Esophagus muscularis mucosa (tissue), 4 donors: ENCODE data around the gene PTGIS. TPM values are rescaled to one million over a fixed set of nuclear protein-coding genes. Genes with fewer than 3 reads are reported as not detected.
"Not testable (repeated sequence)": the region's sequence is repeated elsewhere in the genome, so short reads cannot be mapped to it uniquely, and the experiment has no call there.

Experiments used
- DNase-seq: peaks from one replicate; pipeline ENCODE4 v3.0.0-alpha.2; 2017; ENCODE audit errors: extremely low spot score
- H3K27ac ChIP-seq, 4 donors: fragments of 200-600 bp; sonication (generic); replicated peaks in 1 of 4; 1 replicate in 3 of 4; 2 replicates in 1 of 4; pipeline ENCODE4 v1.5.1; 2016 to 2019; ENCODE audit warnings: mild to moderate bottlenecking in 1 of 4
- H3K27me3 ChIP-seq, 4 donors: fragments of 200-600 bp; sonication (generic); one replicate each; pipeline versions ENCODE4 v1.5.1 to v1.6.0; 2016 to 2019
- H3K36me3 ChIP-seq, 4 donors: fragments of 200-600 bp; sonication (generic); one replicate each; pipeline ENCODE4 v1.5.1; 2016 to 2019
- H3K4me1 ChIP-seq, 4 donors: fragments of 200-600 bp; sonication (generic); one replicate each; pipeline ENCODE4 v1.5.1; 2016 to 2019
- H3K4me3 ChIP-seq, 4 donors: fragments of 200-600 bp; sonication (generic); 1 replicate in 2 of 4; 2 replicates in 2 of 4; pipeline ENCODE4 v1.5.1; 2016 to 2019; ENCODE audit warnings: mild to moderate bottlenecking in 4 of 4, moderate library complexity in 1 of 4
- H3K9me3 ChIP-seq, 4 donors: fragments of 200-600 bp; sonication (generic); 1 replicate in 3 of 4; 2 replicates in 1 of 4; pipeline ENCODE4 v1.5.1; 2016 to 2019
- EP300 ChIP-seq: sonication (generic); formaldehyde crosslinking; IDR thresholded peaks from one replicate; pipeline ENCODE4 v1.6.1; 2017; ENCODE audit warnings: antibody characterized with exemption
- POLR2A ChIP-seq: fragments of 450-650 bp; IDR thresholded peaks from one replicate; pipeline ENCODE4 v1.6.1; 2017; ENCODE audit warnings: antibody characterized with exemption, moderate library complexity, mild to moderate bottlenecking, low read depth
- POLR2AphosphoS5 ChIP-seq, 2 donors: sonication (generic); formaldehyde crosslinking; IDR thresholded peaks; one replicate each; pipeline ENCODE4 v1.6.1; 2017; ENCODE audit warnings: antibody characterized with exemption in 2 of 2
- WGBS: methylation state at CpG from one replicate; pipeline ENCODE4 v1.1.5; 2018; 5-methylcytosine and 5-hydroxymethylcytosine counted together
- intact Hi-C: fragments of 100-400 bp; cut with DNase I; formaldehyde crosslinking; loops from one replicate; pipeline ENCODE4 v1.15.1; 2023
- total RNA-seq, 4 donors: library from RNA; depleted of rRNA; stranded (reverse); fragments of >200 nt; gene quantifications; one replicate each; pipeline versions ENCODE4 v1.1.0 to v1.2.1, GENCODE V29; 2016
- TF ChIP-seq, protein P1 (sequence below), 3 experiments: fragments of 200-600 bp in 2 of 3; fragments of 450-650 bp in 1 of 3; sonication (generic) in 2 of 3; IDR thresholded peaks; one replicate each; pipeline ENCODE4 v1.5.1; 2017 to 2019; ENCODE audit warnings: antibody characterized with exemption in 3 of 3, mild to moderate bottlenecking in 2 of 3, moderate library complexity in 1 of 3

Gene PTGIS
- total RNA-seq, 4 donors from 2014 or later = 107 to 217 (median 130) TPM

DNA sequence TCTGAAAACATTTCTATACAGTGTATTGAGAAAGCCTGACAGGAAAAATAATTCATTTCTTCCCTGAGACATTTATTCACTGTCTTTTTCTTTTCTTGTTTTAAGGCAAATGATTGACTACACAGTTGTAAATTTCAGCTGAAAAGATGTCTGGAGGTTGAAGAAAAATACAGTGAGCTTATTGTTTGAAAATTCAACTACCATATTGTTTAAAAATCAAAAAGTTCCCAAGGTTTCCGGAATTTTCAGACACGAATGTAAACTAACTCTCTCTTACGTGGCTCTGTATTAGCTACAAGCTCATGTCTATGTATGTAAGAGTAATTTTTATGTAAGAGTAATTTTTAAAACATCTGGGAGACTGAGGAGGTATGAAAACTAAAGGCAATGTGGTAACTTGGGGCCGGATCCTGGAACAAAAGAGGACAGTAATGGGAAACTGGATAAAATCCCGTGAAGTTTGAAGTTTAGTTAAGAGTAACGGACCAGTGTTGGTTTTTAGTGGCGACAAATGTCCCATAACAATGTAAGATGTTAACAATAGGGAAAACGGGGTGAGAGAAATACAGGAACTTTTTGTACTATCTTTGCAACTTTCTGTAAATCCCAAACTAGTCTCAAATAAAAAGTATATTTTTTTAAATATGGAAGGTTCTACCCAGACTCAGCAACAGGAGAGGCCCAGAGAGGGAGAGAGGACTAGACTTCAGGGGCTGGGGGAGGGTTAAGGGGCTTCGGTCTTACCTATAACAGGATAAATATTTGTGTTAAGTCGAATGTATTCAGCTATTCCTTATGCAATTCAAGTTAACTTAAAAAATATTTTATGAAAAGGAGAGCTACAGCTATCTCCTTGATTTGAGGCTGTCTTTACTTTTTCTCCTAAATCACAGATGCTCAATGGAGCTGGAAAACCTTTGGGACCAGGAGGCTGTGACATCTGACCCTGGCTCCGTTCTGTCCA is 1.3 kb downstream of the PTGIS start:
- no peaks in the 10 kb centered on the region for H3K9me3 ChIP-seq
- H3K4me3 ChIP-seq = peak overlapping the region; percentile 56 to 74 (median 67)
- H3K27ac ChIP-seq = peak overlapping the region; percentile 74 to 91 (median 88)
- H3K4me1 ChIP-seq = peaks cover 14 to 73% (median 61%) of the 10 kb centered on the region in 4 donors
- TF ChIP-seq POLR2AphosphoS5 (IDR thresholded peaks at IDR 0.05) = no peak
- TF ChIP-seq, protein P1, sequence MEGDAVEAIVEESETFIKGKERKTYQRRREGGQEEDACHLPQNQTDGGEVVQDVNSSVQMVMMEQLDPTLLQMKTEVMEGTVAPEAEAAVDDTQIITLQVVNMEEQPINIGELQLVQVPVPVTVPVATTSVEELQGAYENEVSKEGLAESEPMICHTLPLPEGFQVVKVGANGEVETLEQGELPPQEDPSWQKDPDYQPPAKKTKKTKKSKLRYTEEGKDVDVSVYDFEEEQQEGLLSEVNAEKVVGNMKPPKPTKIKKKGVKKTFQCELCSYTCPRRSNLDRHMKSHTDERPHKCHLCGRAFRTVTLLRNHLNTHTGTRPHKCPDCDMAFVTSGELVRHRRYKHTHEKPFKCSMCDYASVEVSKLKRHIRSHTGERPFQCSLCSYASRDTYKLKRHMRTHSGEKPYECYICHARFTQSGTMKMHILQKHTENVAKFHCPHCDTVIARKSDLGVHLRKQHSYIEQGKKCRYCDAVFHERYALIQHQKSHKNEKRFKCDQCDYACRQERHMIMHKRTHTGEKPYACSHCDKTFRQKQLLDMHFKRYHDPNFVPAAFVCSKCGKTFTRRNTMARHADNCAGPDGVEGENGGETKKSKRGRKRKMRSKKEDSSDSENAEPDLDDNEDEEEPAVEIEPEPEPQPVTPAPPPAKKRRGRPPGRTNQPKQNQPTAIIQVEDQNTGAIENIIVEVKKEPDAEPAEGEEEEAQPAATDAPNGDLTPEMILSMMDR (IDR thresholded peaks at IDR 0.05) = no peak
- TF ChIP-seq POLR2A = no peak
- TF ChIP-seq EP300 = no peak
- intact Hi-C loops = no loop called here
- H3K36me3 ChIP-seq = no peaks in the 10 kb centered on the region
- DNase-seq = no peak
- 57% methylated on average over 11 of the region's 11 CpGs for WGBS
- peaks cover 0 to 23% (median 1%) of the 10 kb centered on the region in 4 donors for H3K27me3 ChIP-seq

DNA sequence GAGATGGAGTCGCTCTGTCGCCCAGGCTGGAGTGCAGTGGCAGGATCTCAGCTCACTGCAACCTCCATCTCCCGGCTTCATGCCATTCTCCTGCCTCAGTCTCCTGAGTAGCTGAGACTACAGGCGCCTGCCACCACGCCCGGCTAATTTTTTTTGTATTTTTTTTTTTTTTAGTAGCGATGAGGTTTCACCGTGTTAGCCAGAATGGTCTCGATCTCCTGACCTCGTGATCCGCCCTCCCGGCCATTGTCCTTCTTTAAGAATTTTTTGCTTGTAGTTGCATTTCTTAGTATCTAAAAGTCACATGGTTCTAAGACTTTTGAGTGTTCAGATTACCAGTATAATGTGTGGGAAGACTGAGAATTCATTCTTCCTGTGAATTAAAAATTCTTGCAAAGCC is 2.9 kb downstream of the PTGIS start:
- H3K36me3 ChIP-seq, H3K9me3 ChIP-seq, intact Hi-C loops, DNase-seq: not testable (repeated sequence)
- Histone ChIP-seq H3K27me3 (peaks cover 0 to 23% (median 1%) of the 10 kb centered on the region in 4 donors), H3K4me3 (peak overlapping the region in 3 of 4 donors; percentile 56 to 71 (median 63)), H3K4me1 (peaks cover 26 to 86% (median 75%) of the 10 kb centered on the region in 4 donors), H3K27ac (peak overlapping the region; percentile 74 to 91 (median 88))
- 81% methylated on average over 12 of the region's 12 CpGs for WGBS

DNA sequence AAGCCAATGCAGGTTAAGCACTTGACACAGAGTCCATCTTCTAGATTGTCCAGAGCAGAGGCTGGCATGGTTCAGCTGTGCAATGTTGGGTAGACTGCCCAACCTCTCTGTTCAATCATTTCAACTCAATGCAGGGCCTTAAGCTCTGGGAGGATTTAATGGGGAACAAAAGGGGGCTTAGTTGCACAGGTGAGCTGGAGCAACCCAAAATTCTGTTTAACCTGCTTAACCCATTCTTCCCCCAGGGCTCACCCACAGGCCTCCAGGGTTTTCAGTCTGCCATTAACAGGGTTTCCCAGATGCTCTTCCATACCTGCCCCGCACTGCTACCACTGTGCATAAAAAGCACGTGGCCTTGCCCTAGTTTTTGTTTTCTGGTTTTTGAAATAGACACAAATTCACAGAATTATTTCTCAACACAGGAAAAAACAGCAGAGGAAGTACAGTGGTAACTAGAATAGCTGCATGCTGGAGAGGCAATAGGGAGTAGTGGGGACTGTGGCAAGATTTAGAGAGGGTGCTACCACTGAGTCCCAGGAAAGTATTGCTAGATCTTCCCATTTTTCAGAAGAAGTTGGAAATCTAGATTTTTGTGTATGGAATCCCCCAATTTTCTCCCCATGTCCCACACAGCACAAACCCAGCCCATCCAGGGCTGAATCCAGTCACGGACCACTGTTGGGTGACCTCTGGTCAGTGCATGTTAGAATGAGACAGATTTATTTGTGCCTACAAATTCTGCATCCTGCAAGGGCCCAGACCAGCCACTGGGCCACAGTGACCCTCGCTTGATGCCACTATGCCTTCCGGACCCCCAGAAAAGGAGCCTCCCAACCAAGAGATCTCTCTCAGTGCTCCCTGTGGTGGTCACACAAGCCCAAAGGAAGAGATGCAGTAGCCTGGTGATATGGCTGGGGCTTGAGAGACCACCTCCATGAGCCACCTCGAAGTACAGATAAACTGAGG is 4.6 kb downstream of the PTGIS start:
- Histone ChIP-seq H3K27me3 (peaks cover 0 to 12% (median 1%) of the 10 kb centered on the region in 4 donors), H3K4me3 (no peak overlapping the region), H3K27ac (peak overlapping the region; percentile 79 to 89 (median 86)), H3K9me3 (no peaks in the 10 kb centered on the region), H3K4me1 (peaks cover 26 to 80% (median 70%) of the 10 kb centered on the region in 4 donors), H3K36me3 (no peaks in the 10 kb centered on the region)
- 91% methylated on average over 4 of the region's 6 CpGs for WGBS
- no peak for DNase-seq
- TF ChIP-seq EP300 (no peak), POLR2A (no peak), POLR2AphosphoS5 (IDR thresholded peaks at IDR 0.05) (no peak)
- TF ChIP-seq, protein P1 (IDR thresholded peaks at IDR 0.05) = no peak
- intact Hi-C loops = no loop called here

DNA sequence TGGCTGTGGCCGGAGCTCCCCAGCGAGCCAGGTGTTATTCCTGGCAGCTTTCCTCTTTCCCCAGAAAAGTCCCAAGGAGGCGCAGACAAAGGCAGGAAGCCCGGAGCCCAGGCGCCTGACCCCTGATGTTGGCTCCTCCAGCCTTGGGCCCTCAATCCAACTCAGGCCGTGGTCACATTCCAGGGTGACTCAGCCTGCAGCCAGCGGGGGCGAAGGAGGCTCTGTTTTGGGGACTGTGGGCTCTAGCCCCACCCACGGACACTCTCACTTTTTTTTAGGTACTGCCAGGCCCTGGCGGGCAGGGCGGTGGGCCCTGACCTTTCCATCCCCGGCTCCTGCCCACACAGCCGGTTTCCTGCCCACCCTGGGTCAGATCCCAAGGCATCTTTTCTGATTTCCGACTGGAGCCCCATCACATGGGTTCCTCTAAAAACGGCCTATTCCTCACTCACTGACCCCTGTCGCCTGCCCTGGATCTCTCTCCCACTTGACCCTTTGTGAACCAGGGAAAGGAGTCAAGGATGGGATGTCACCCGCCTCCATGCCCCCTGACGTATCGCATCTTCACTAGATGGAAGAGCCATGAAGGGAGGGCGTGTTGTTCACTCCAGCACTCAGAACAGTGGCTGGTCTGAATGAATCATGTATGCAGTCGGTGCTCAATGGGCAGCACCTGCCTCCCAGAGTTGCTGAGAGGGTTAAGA is 5.5 kb downstream of the PTGIS start:
- intact Hi-C loops = no loop called here

DNA sequence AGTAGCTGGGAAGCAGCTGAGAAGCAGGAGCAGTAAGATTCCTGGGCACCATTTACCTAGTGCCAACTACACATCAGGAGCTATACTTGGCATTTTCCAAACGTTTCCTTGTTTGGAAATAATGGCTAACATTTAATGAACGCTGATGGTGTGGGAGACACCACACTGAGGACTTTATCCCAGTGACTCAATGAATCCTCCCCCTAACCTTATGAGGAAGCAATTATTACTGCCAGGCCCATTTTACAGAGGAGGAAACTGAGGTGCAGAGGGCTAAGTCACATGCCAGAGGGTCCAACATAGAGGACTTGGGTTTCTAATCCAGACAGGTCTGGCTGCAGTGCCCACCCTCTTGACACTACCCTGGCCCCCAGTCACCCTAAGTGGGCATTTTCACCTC is 6.1 kb downstream of the PTGIS start:
- DNase-seq = no peak
- TF ChIP-seq, protein P1 (IDR thresholded peaks at IDR 0.05) = no peak
- TF ChIP-seq POLR2A (no peak), POLR2AphosphoS5 (IDR thresholded peaks at IDR 0.05) (no peak), EP300 (no peak)
- Histone ChIP-seq H3K27ac (peak overlapping the region; percentile 79 to 89 (median 86)), H3K36me3 (no peaks in the 10 kb centered on the region), H3K4me3 (peak overlapping the region in 2 of 4 donors; percentile 10 to 21), H3K9me3 (no peaks in the 10 kb centered on the region), H3K27me3 (no peaks in the 10 kb centered on the region), H3K4me1 (peaks cover 21 to 74% (median 63%) of the 10 kb centered on the region in 4 donors)
- intact Hi-C loops = no loop called here
- 44% methylated on average over 2 of the region's 2 CpGs for WGBS

More for the DNA sequence above, 5.5 kb downstream of the PTGIS start:
- Histone ChIP-seq H3K4me3 (peak overlapping the region in 3 of 4 donors; percentile 7 to 21 (median 10)), H3K27me3 (peaks cover 0 to 3% (median 0%) of the 10 kb centered on the region in 4 donors), H3K36me3 (no peaks in the 10 kb centered on the region), H3K9me3 (no peaks in the 10 kb centered on the region), H3K4me1 (peaks cover 21 to 80% (median 69%) of the 10 kb centered on the region in 4 donors), H3K27ac (peak overlapping the region; percentile 79 to 89 (median 86))
- 45% methylated on average over 21 of the region's 21 CpGs for WGBS
- DNase-seq = no peak
- TF ChIP-seq POLR2A (no peak), POLR2AphosphoS5 (IDR thresholded peaks at IDR 0.05) (peak; percentile 65 to 89)
